NK-92 treated with Interleukin-12 subunit alpha and Interleukin-12 subunit beta, amount 100 ng/mL, for 24 hours (cell line): ENCODE measurements around the gene OTUD5.
"Not testable (repeated sequence)": the region's sequence is repeated elsewhere in the genome, so short reads cannot be mapped to it uniquely, and the experiment has no call there.

Source experiments
- DNase-seq: peaks from one replicate; lab custom pipeline; 2025; lab: John Stamatoyannopoulos, UW

OTUD5 gene

DNA sequence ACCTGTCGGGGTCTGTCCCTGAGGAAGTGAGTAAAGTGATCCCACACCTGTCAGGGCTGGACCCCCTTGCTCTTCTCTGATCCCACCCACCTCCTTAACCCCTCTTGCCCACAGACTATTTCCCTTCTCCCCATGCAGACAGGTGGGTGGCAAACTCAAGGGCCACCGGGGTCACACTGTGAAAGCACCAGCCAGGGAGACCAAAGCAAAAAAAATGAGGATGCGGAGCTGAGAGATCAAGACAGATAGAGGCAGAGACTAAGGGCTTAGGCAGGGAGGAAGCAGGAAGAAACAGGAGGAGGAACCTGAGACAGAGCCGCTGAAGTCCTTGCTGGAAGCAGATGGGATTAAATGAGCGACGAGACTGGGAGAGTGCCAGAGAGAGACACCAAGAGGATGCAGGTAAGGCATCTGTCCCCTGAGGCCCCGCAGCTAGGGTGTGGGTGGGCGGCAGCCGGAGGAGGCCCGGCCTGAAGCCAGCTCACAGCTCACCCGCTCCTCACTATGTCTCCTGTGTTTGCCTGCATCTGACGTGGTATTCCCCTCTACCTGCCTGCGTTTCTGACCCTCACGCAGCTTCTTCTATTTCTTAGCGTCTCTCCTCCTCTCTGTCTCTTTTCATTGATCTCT lies 67.0 kb downstream of the OTUD5 start:
- DNase-seq = no peak

DNA sequence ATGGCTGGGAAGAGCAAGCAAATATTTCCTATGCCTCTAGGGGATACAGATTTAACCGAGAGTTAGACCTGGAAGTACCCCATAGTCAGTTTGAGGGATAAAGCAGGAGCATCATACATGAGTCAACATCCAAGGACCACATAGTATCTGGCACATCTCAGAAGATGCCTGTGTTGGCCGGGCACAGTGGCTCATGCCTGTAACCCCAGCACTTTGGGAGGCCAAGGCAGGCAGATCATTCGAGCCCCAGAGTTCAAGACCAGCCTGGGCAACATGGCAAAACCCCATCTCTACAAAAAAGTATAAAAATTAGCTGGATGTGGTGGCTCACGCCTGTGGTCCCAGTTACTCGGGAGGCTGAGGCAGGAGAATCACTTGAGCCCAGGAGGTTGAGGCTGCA lies 70.8 kb downstream of the OTUD5 start:
- DNase-seq = not testable (repeated sequence)

DNA sequence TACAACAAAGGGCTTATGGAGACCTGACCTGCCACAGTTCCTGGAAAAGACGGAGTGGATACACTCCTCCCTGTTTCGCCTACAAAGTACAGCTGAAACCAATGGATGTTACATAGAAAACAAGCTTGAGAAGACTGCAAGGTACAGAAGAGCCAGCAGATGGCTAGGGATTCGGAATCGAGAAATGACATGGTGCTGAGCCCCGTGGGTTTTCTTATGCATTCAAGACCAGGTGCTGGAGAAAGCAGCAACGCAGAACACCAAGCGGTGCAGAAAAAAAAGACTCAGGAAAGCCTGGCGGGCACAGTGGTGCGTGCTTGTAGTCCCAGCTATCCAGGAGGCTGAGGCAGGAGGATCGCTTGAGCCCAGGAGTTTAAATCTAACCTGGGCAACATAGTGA lies 73.7 kb downstream of the OTUD5 start:
- no peak for DNase-seq

DNA sequence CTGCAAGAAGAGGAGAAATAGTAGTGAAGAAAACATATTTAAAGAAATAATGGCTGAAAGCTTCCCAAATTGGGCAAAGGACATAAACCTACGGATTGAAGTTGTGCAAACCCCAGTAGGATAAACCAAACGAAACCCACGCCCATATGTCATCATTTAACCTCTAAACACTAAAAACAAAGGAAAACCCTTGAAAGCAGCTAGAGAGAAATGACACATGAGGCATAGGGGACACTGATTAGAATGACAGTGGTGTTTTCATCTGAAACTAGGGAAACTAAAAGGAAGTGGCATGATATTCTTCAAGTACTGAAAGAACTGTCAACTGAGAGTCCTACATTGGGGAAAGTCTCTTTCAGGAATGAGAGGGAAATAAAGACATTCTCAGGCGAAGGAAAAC lies 80.5 kb downstream of the OTUD5 start:
- not testable (repeated sequence) for DNase-seq
